K562 (cell line): Measurements from ENCODE around the gene SND1. TPM values are rescaled to one million over a fixed set of nuclear protein-coding genes. Genes with fewer than 3 reads are reported as not detected.
A peak's percentile ranks its signal among the peaks of the same experiment; 100 is the strongest.

Experiments
- ATAC-seq: fragments of 200-7000 bp; cut with Tn5 transposase; 3 replicates; pipeline ENCODE4 v1.9.1; 2020; ENCODE audit warnings: moderate library complexity
- BruUV-seq: library from RNA; stranded (reverse); fragments of 400-500 nt; replicated peaks from 2 replicates; lab custom pipeline; 2021; lab: Mats Ljungman, UMichigan
- CTCF ChIA-PET: fragments of 300-600 bp; formaldehyde crosslinking; extraction: SDS; loops from one replicate; lab custom pipeline; 2021; ENCODE audit warnings: low intra/inter-chr PET ratio; lab: Yijun Ruan, JAX
- POLR2A ChIA-PET: fragments of 300-600, 350-650 bp; sonication (Branson Sonifier 250); formaldehyde crosslinking; extraction: SDS; loops from one replicate; lab custom pipeline; 2021; ENCODE audit warnings: antibody characterized with exemption, inconsistent platforms; lab: Yijun Ruan, JAX
- DNase-seq, 4 experiments: peaks; one replicate each; pipeline versions ENCODE4 v3.0.0 to v3.0.0-alpha.2; 2011 to 2018; ENCODE audit warnings: low spot score in 3 of 4, mixed read lengths in 3 of 4; ENCODE audit errors: extremely low read depth in 1 of 4
- FAIRE-seq: peaks from 2 replicates; lab custom pipeline; 2011; peaks lifted over from hg19 to GRCh38; lab: Jason Lieb, UNC
- H2AFZ ChIP-seq: 2 replicates; pipeline ENCODE4 v1.6.0; 2011; ENCODE audit warnings: low read depth, low read length, control low read depth, inconsistent platforms
- H3K27ac ChIP-seq: fragments of 200-600 bp; 3 replicates; pipeline ENCODE4 v1.8.0; 2011; ENCODE audit warnings: low read depth, mild to moderate bottlenecking, control low read depth, inconsistent platforms, low read length, moderate library complexity, mixed read lengths; ENCODE audit errors: extremely low read depth
- H3K27me3 ChIP-seq, 2 experiments: fragments of 300-600 bp in 1 of 2; 2 replicates in 1 of 2; 3 replicates in 1 of 2; pipeline versions ENCODE4 v1.6.0 to v1.8.0; 2011; ENCODE audit warnings: inconsistent platforms in 2 of 2, low read length in 2 of 2, mild to moderate bottlenecking in 1 of 2, mixed read lengths in 1 of 2, moderate library complexity in 1 of 2; ENCODE audit not compliant: control insufficient read depth in 2 of 2, insufficient read depth in 2 of 2
- H3K36me3 ChIP-seq: fragments of 300-600 bp; 3 replicates; pipeline ENCODE4 v1.8.0; 2011; ENCODE audit warnings: mild to moderate bottlenecking, low read length, inconsistent platforms; ENCODE audit not compliant: control insufficient read depth, insufficient read depth
- H3K4me1 ChIP-seq, 2 experiments: fragments of 200-600 bp in 1 of 2; replicated peaks in 1 of 2; 2 replicates in 1 of 2; 3 replicates in 1 of 2; pipeline versions ENCODE4 v1.5.1 to v1.8.0; 2011; ENCODE audit warnings: inconsistent platforms in 2 of 2, low read length in 2 of 2, mild to moderate bottlenecking in 1 of 2, mixed read lengths in 1 of 2, moderate library complexity in 1 of 2; ENCODE audit not compliant: control insufficient read depth in 2 of 2, insufficient read depth in 2 of 2
- H3K4me2 ChIP-seq: 2 replicates; pipeline ENCODE4 v1.6.1; 2011; ENCODE audit warnings: low read length, control low read depth, inconsistent platforms, mixed read lengths; ENCODE audit not compliant: insufficient read depth
- H3K4me3 ChIP-seq: fragments of 200-600 bp; sonication (generic), shearing (Covaris generic); 2 replicates; pipeline ENCODE4 v1.5.1; 2016; ENCODE audit warnings: control low read depth, inconsistent platforms
- H3K79me2 ChIP-seq: fragments of 200-600 bp; 3 replicates; pipeline ENCODE4 v1.8.0; 2011; ENCODE audit warnings: low read length, inconsistent platforms; ENCODE audit not compliant: control insufficient read depth, insufficient read depth
- H3K9ac ChIP-seq, 2 experiments: 2 replicates each; pipeline versions ENCODE4 v1.6.0 to v1.6.1; 2011; ENCODE audit warnings: low read depth in 2 of 2, low read length in 2 of 2, control low read depth in 1 of 2, inconsistent platforms in 1 of 2, mild to moderate bottlenecking in 1 of 2, mixed read lengths in 1 of 2; ENCODE audit not compliant: insufficient read depth in 1 of 2
- H3K9me1 ChIP-seq: one replicate; pipeline ENCODE4 v1.6.0; 2011; ENCODE audit warnings: inconsistent platforms, mild to moderate bottlenecking, low read length, moderate library complexity; ENCODE audit not compliant: control insufficient read depth, insufficient read depth
- H3K9me3 ChIP-seq: replicated peaks from 2 replicates; pipeline ENCODE4 v1.5.1; 2011; ENCODE audit warnings: low read depth, low read length, inconsistent platforms; ENCODE audit not compliant: control insufficient read depth, insufficient read depth
- H4K20me1 ChIP-seq: replicated peaks from 2 replicates; pipeline ENCODE4 v1.6.1; 2011; ENCODE audit warnings: low read length, inconsistent platforms, mixed read lengths; ENCODE audit not compliant: control insufficient read depth, insufficient read depth
- NCOA6 ChIP-seq: fragments of 450-650 bp; IDR thresholded peaks from 2 replicates; pipeline ENCODE4 v1.6.1; 2017; ENCODE audit warnings: mild to moderate bottlenecking
- NFATC3 ChIP-seq: fragments of 450-650 bp; IDR thresholded peaks from 2 replicates; pipeline ENCODE4 v1.6.1; 2017; ENCODE audit warnings: mild to moderate bottlenecking
- RBM22 ChIP-seq: fragments of 200-400 bp; formaldehyde crosslinking; IDR thresholded peaks from 2 replicates; pipeline ENCODE4 v1.6.1; 2018; ENCODE audit warnings: low read length, low read depth; ENCODE audit not compliant: poor library complexity, severe bottlenecking
- STAT5A ChIP-seq: IDR thresholded peaks from 2 replicates; pipeline ENCODE4 v1.6.1; 2012; ENCODE audit warnings: low read length, inconsistent platforms, borderline replicate concordance
- TCFL5 ChIP-seq: fragments of 250-450 bp; sonication (Bioruptor Pico); conservative IDR thresholded peaks from 2 replicates; pipeline ENCODE4 v1.6.1; 2021; ENCODE audit warnings: mild to moderate bottlenecking, moderate library complexity, matching md5 sums
- ZBTB5 ChIP-seq: fragments of 450-650 bp; IDR thresholded peaks from 2 replicates; pipeline ENCODE4 v1.6.1; 2017; ENCODE audit warnings: antibody characterized with exemption
- ZC3H11A ChIP-seq: IDR thresholded peaks from 2 replicates; pipeline ENCODE4 v1.6.1; 2012; ENCODE audit warnings: low read depth, low read length, improper control_type of control experiment
- ZNF699 ChIP-seq: fragments of 250-450 bp; sonication (Bioruptor Pico); IDR thresholded peaks from 2 replicates; pipeline ENCODE4 v1.8.0; 2021; ENCODE audit warnings: mild to moderate bottlenecking, moderate library complexity; ENCODE audit not compliant: insufficient replicate concordance
- WGBS: fragments of 100-300 bp; shearing (Covaris generic); methylation state at CpG from one replicate; pipeline ENCODE4 v1.1.6; 2016; ENCODE audit warnings: low coverage, mixed read lengths; ENCODE audit not compliant: insufficient coverage; ENCODE audit errors: missing lambda C conversion rate; 5-methylcytosine and 5-hydroxymethylcytosine counted together
- in situ Hi-C: fragments of 300-500 bp; cut with MboI; formaldehyde crosslinking; loops from 4 replicates; pipeline ENCODE4 v1.15.0; 2018; ENCODE audit warnings: inconsistent platforms, mixed read lengths
- intact Hi-C: fragments of 100-400 bp; cut with micrococcal nuclease; formaldehyde crosslinking; loops from 2 replicates; pipeline ENCODE4 v1.14.2; 2022
- polyA plus RNA-seq, 8 experiments: library from polyadenylated mRNA; depleted of rRNA in 4 of 8; stranded (reverse) in 5 of 8; unstranded in 3 of 8; fragments of >200 nt; fragmentation: Nextera tagmentation in 2 of 8; fragmentation: Illumina TruSeq in 1 of 8; extraction: Ambion mirVana in 2 of 8; extraction: Trizol in 1 of 8; gene quantifications; 2 replicates each; pipeline versions ENCODE4 v1.2.1 to v1.2.3, GENCODE V29; 2011 to 2014; ENCODE audit warnings: inconsistent platforms in 1 of 8, missing spikeins in 1 of 8
- total RNA-seq, 7 experiments: library from RNA; depleted of rRNA in 6 of 7; stranded (reverse); fragments of >200 nt in 6 of 7; fragmentation: Illumina TruSeq in 2 of 7; extraction: Trizol in 2 of 7; gene quantifications; 2 replicates each; pipeline versions ENCODE4 v1.2.1 to v1.2.3, GENCODE V29; 2011 to 2021; ENCODE audit warnings: low replicate concordance in 1 of 7

Gene SND1
- total and polyA plus RNA-seq, 9 of the 15 experiments (the other 6 are each of a cell fraction or from before 2014, with no cell fraction given) = 46.5 to 307 (median 191) TPM

- intact Hi-C loops (no loop called here), in situ Hi-C loops (no loop called here)
- BruUV-seq = no TSS peak
- H3K9me3 ChIP-seq = no peaks in the 10 kb centered on the region
- H3K27me3 ChIP-seq = no peaks in the 10 kb centered on the region
- ChIA-PET POLR2A (interaction anchor here (3.1 kb wide), 1 partner anchor 10 kb away, joined by 9 read pairs; no protein-coding TSS in a partner anchor), CTCF (no interaction called here)
- H3K4me2 ChIP-seq = no peak overlapping the region
- no peak overlapping the region for H3K27ac ChIP-seq
- FAIRE-seq (no peak), ATAC-seq (no peak), DNase-seq (no peak)
- peaks cover 0 to 8% of the 10 kb centered on the region in 2 experiments; a peak in 2 of 5 replicates for H3K4me1 ChIP-seq
- H4K20me1 ChIP-seq = peaks cover 10% of the 10 kb centered on the region; the same call in 1 of the 2 replicates
- H3K9ac ChIP-seq = no peak overlapping the region
- H3K36me3 ChIP-seq = peaks cover 87% of the 10 kb centered on the region
- TF ChIP-seq NCOA6 (no peak), ZNF699 (CRISPR knock-in tag) (no peak), STAT5A (no peak), ZC3H11A (no peak), TCFL5 (no peak)
- no peaks in the 10 kb centered on the region for H3K9me1 ChIP-seq
- no peak overlapping the region for H2AFZ ChIP-seq
- H3K79me2 ChIP-seq = no peaks in the 10 kb centered on the region; the same call in 1 of the 3 replicates
- no peak overlapping the region for H3K4me3 ChIP-seq
Measured at GRCh38 chr7:127946111-127946510, 294.1 kb downstream of the SND1 start.

- POLR2A ChIA-PET = interaction anchor here (3.1 kb wide), 1 partner anchor 9 kb away, joined by 9 read pairs; no protein-coding TSS in a partner anchor
- no peak overlapping the region for H3K27ac ChIP-seq
Measured at GRCh38 chr7:127946847-127947246, 294.9 kb downstream of the SND1 start.

More at GRCh38 chr7:127946847-127947246, 294.9 kb downstream of the SND1 start:
- TF ChIP-seq ZBTB5 = no peak
- TF ChIP-seq RBM22 = peak; percentile 8
- no peak for TF ChIP-seq NFATC3
- Histone ChIP-seq H3K9me1 (no peaks in the 10 kb centered on the region), H3K4me2 (no peak overlapping the region), H3K79me2 (no peaks in the 10 kb centered on the region; the same call in 2 of the 3 replicates), H2AFZ (no peak overlapping the region), H3K27me3 (no peaks in the 10 kb centered on the region), H3K4me1 (peaks cover 0 to 8% of the 10 kb centered on the region in 2 experiments; a peak in 2 of 5 replicates), H3K4me3 (no peak overlapping the region), H3K9ac (no peak overlapping the region), H3K9me3 (no peaks in the 10 kb centered on the region), H3K36me3 (peaks cover 90% of the 10 kb centered on the region), H4K20me1 (peaks cover 10% of the 10 kb centered on the region; the same call in 1 of the 2 replicates)
- in situ Hi-C loops (no loop called here), intact Hi-C loops (no loop called here)
- FAIRE-seq (no peak), DNase-seq (no peak), ATAC-seq (no peak)
- WGBS = 95% methylated on average over 1 of the region's 1 CpG
- CTCF ChIA-PET = no interaction called here
- BruUV-seq = no TSS peak
